GM19099 (cell line): ENCODE data around the gene FAM43B.

Experiments
- POLR2A ChIP-seq: IDR thresholded peaks from 3 replicates; pipeline ENCODE4 v1.6.1; 2011; ENCODE audit warnings: low read depth; ENCODE audit not compliant: insufficient read length; ENCODE audit errors: extremely low read depth

The FAM43B gene

GRCh38 chr1:20601129-20601825, 48.9 kb downstream of the FAM43B start:
- no peak for TF ChIP-seq POLR2A

GRCh38 chr1:20602851-20603450, 50.6 kb downstream of the FAM43B start:
- TF ChIP-seq POLR2A = no peak

GRCh38 chr1:20603504-20604464, 51.4 kb downstream of the FAM43B start:
- no peak for TF ChIP-seq POLR2A
